ENCODE measurements around the gene SP3. TPM values are rescaled to one million over a fixed set of nuclear protein-coding genes. Genes with fewer than 3 reads are reported as not detected.

The SP3 gene
- total RNA-seq, 2 experiments from 2014 or later: 80.5 to 84.0 TPM

- H3K4me3 Mint-ChIP-seq: no peak overlapping the region
- peak; percentile 51 for ATAC-seq
- H3K9me3 Mint-ChIP-seq: peaks cover 5% of the 10 kb centered on the region
- peaks cover 4% of the 10 kb centered on the region for H3K36me3 Mint-ChIP-seq (ENCODE audit: low read depth)
- H3K4me1 Mint-ChIP-seq (ENCODE audit: low read depth): no peaks in the 10 kb centered on the region
- H3K27me3 Mint-ChIP-seq: peaks cover 25% of the 10 kb centered on the region
- TF ChIP-seq CTCF (IDR thresholded peaks at IDR 0.05): peak; percentile 18
- peak; percentile 47 for DNase-seq
- ChIA-PET CTCF (interaction anchor here (0.8 to 2.9 kb wide), 5 partner anchors 10 to 457 kb away, joined by 3 to 10 read pairs (median 4); no protein-coding TSS in a partner anchor), POLR2A (no interaction called here)
- no peak overlapping the region for H3K27ac Mint-ChIP-seq
- intact Hi-C loops (cut with micrococcal nuclease): loop anchor here (10.0 kb wide), 1 partner anchor 151 kb away; no protein-coding TSS in a partner anchor
Observed at GRCh38 chr2:173884025-173884802, 81.0 kb downstream of the SP3 start.

GRCh38 chr2:173881886-173882285 lies 83.3 kb downstream of the SP3 start:
- intact Hi-C loops (cut with micrococcal nuclease): loop anchor here (10.0 kb wide), 1 partner anchor 153 kb away; no protein-coding TSS in a partner anchor
- Mint-ChIP-seq H3K27me3 (peaks cover 24% of the 10 kb centered on the region), H3K27ac (no peak overlapping the region), H3K4me3 (no peak overlapping the region), H3K4me1 (ENCODE audit: low read depth) (no peaks in the 10 kb centered on the region), H3K36me3 (ENCODE audit: low read depth) (no peaks in the 10 kb centered on the region), H3K9me3 (no peaks in the 10 kb centered on the region)
- no peak for TF ChIP-seq CTCF (IDR thresholded peaks at IDR 0.05)
- ChIA-PET POLR2A (no interaction called here), CTCF (no interaction called here)
- ATAC-seq (no peak), DNase-seq (no peak)

- H3K36me3 Mint-ChIP-seq (ENCODE audit: low read depth): no peaks in the 10 kb centered on the region
- ATAC-seq (no peak), DNase-seq (no peak)
- H3K4me3 Mint-ChIP-seq: no peak overlapping the region
- TF ChIP-seq CTCF (IDR thresholded peaks at IDR 0.05): no peak
- H3K27me3 Mint-ChIP-seq: peaks cover 24% of the 10 kb centered on the region
- intact Hi-C loops (cut with micrococcal nuclease): loop anchor here (10.0 kb wide), 1 partner anchor 153 kb away; no protein-coding TSS in a partner anchor
- no peaks in the 10 kb centered on the region for H3K9me3 Mint-ChIP-seq
- no peak overlapping the region for H3K27ac Mint-ChIP-seq
- no peaks in the 10 kb centered on the region for H3K4me1 Mint-ChIP-seq (ENCODE audit: low read depth)
- CTCF ChIA-PET: no interaction called here
- POLR2A ChIA-PET: no interaction called here
Observed at GRCh38 chr2:173881461-173881860, 83.7 kb downstream of the SP3 start.

- no peaks in the 10 kb centered on the region for H3K36me3 Mint-ChIP-seq (ENCODE audit: low read depth)
- no peak overlapping the region for H3K27ac Mint-ChIP-seq
Observed at GRCh38 chr2:173880561-173880960, 84.6 kb downstream of the SP3 start.

More at GRCh38 chr2:173880561-173880960, 84.6 kb downstream of the SP3 start:
- Mint-ChIP-seq H3K9me3 (no peaks in the 10 kb centered on the region), H3K27me3 (peaks cover 22% of the 10 kb centered on the region), H3K4me3 (no peak overlapping the region), H3K4me1 (ENCODE audit: low read depth) (no peaks in the 10 kb centered on the region)
- no peak for TF ChIP-seq CTCF (IDR thresholded peaks at IDR 0.05)
- intact Hi-C loops (cut with micrococcal nuclease): loop anchor here (10.0 kb wide), 1 partner anchor 154 kb away; no protein-coding TSS in a partner anchor
- DNase-seq (no peak), ATAC-seq (no peak)
- ChIA-PET CTCF (no interaction called here), POLR2A (no interaction called here)

All from activated CD8-positive, alpha-beta T cell treated with anti-CD3 and anti-CD28 coated beads for 36 hours (primary cell).